ENCODE measurements around the gene SYNE1. TPM values are rescaled to one million over a fixed set of nuclear protein-coding genes. Genes with fewer than 3 reads are reported as not detected.
"Not testable (repeated sequence)": the region's sequence is repeated elsewhere in the genome, so short reads cannot be mapped to it uniquely, and the experiment has no call there.

Gene SYNE1
- total RNA-seq, 1 experiment from 2014 or later, result 40.0 TPM

DNA sequence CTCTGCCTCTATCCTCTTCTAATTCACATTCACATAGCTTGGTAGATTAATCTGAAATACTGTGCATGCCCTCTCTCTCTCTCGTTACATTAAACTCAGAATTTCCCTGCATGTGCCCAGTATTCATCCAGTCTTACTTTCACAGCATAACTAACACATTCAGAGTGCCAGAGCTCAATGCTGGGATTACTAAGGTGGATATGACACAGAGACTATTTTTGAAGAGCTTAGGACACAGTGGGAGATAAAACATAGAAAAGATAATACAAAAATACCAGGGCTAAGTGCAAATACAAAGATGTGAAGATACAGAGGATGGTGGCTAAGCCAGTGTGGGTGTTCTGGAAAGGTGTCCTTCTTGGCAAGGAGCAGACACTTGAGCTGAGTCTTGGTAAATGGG lies 6.3 kb downstream of the SYNE1 start:
- no peak for DNase-seq (ENCODE audit: low read depth)

- no peak for DNase-seq (ENCODE audit: low read depth)
Observed at GRCh38 chr6:152625213-152625612, 11.9 kb downstream of the SYNE1 start.

DNA sequence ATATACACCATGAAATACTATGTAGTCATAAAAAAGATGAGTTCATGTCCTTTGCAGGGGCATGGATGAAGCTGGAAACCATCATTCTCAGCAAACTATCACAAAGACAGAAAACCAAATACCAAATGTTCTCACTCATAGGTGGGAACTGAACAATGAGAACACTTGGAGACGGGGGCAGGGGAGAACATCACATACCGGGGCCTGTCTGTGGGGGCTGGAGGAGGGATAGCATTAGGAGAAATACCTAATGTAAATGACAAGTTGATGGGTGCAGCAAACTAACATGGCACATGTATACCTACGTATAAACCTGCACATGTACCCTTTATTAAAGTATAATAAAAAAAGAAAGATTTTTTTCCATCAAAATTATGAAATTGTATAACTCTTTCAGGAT lies 22.4 kb downstream of the SYNE1 start:
- not testable (repeated sequence) for DNase-seq (ENCODE audit: low read depth)

DNA sequence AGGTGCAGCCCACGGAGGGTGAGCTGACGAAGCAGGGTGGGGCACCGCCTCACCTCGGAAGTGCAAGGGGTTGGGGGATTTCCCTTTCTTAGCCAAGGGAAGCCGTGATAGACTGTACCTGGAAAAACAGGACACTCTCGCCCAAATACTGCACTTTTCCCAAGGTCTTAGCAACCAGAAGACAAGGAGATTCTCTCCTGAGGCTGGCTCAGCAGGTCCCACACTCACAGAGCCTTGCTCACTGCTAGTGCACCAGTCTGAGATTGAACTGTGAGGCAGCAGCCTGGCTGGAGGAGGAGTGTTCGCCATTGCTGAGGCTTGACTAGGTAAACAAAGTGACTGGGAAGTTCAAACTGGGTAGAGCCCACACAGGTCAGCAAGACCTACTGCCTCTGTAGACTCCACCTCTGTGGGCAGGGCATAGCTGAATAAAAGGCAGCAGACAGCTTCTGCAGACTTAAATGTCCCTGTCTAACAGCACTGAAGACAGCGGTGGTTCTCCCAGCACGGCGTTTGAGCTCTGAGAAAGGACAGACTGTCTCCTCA lies 28.0 kb downstream of the SYNE1 start:
- DNase-seq (ENCODE audit: low read depth), result no peak

- DNase-seq (ENCODE audit: low read depth), result peak; percentile 48
Observed at GRCh38 chr6:152605941-152606340, 31.2 kb downstream of the SYNE1 start.

DNA sequence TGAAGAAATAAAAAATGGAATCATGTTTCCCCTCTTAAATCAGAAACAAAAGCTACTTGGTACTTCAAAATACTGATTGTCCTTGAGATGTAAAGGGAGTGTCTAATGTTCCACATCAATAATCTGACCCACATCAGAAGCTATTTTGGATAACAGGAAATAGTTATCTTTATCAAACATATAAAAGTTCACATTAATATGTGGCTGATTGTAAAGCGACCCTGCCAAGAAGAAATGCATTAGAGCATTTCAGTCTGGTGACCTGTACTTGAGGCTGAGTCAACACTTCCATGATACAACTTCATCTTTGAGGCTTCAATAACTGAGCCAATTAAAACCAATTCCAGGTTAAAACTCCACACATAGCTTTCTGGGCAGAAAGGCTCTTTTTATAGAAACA lies 31.8 kb downstream of the SYNE1 start:
- DNase-seq (ENCODE audit: low read depth), result no peak

GRCh38 chr6:152603911-152604310 lies 33.3 kb downstream of the SYNE1 start:
- no peak for DNase-seq (ENCODE audit: low read depth)

DNA sequence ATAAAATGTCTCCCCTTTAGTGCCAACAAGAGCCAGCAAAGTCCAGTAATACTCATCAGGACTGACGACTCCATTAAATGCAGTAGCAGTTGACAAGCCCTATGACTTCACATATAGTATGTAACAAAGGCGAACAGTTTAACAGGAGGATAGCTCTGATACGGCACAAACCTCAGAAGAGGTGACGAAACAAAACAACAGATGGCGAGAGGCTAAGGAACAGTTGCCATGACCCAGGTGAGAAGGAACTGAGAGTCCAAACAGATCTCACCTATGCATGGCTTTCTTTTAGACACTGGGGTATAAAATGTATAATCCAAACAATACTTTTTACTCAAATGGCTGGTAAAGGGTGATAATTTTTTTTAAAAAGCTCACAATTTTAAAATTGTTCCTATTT lies 37.1 kb downstream of the SYNE1 start:
- no peak for DNase-seq (ENCODE audit: low read depth)

- no peak for DNase-seq (ENCODE audit: low read depth)
Observed at GRCh38 chr6:152598901-152599537, 38.1 kb downstream of the SYNE1 start.

DNA sequence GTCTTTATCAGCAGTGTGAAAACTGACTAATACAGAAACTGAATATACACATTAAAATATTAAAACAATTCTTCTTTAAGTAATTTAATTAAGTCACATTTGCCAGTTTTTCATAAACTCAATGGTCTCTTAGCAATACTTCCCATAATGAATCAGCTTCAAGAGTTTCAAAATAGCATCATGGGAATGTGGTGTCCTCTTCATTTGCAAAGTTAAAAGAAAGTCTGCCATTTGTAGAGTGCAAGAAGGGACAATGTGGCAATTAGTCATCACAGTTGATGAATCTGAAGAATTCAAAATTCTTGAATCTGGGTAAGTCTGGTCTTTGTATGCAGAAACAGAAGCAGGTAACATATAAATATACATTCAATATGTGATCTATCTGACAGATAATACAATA lies 38.7 kb downstream of the SYNE1 start:
- DNase-seq (ENCODE audit: low read depth), result peak; percentile 17

DNA sequence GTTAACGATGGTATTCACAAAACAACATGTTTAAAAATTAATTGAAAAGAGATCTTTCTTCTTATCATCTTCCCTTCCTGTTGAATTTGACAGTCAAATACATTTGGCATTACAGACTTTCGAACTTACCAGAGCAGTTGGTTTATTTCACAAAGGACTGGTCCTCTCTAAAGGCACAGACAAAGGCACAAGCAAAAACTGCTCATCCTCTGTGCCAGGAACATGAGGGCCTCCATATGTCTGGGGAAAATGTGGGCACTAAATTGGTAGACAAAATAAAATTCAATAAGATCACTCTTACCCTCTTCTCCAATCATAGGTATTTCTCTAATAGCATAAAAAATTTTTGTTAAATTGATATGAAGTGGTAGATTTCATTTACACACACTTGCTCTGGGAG lies 40.4 kb downstream of the SYNE1 start:
- no peak for DNase-seq (ENCODE audit: low read depth)

DNA sequence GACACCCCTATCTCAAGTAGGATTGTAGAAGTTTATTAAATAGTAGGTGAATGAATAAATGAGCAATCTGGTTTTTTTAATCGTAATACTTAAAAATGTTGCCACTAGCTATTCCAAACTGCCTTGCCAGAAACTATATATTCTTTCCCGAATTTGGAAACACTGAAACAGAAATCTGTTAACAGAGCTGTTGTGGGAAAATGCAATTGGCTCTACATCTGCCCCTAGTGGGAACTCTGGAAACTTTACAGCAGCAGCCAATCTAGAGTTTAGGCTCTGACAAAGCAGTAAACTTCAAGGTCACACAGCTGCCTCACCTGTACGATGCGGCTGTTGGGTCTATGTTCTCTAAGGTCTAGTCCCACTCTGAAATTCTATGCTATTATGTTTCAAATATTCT lies 41.7 kb downstream of the SYNE1 start:
- no peak for DNase-seq (ENCODE audit: low read depth)

DNA sequence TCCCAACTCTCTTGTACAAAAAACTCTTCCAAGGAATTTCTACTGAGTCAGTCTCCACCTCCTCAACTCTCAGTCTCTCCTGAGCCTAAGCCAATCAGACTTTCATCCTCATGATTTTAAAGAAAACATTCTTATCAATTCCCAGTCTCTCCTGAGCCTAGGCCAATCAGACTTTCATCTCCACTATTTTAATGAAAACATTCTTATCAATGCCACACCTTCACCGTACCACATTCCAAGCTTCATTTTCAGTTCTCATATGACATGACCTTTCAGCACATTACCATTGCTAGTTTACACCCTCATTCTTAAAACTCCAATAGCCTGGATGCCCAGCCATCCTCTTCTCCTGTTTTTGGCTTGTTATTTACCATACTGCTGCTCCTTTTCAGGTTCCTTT lies 42.5 kb downstream of the SYNE1 start:
- no peak for DNase-seq (ENCODE audit: low read depth)

GRCh38 chr6:152588456-152588855 lies 48.7 kb downstream of the SYNE1 start:
- no peak for DNase-seq (ENCODE audit: low read depth)

- no peak for DNase-seq (ENCODE audit: low read depth)
Observed at GRCh38 chr6:152587473-152587872, 49.7 kb downstream of the SYNE1 start.

DNA sequence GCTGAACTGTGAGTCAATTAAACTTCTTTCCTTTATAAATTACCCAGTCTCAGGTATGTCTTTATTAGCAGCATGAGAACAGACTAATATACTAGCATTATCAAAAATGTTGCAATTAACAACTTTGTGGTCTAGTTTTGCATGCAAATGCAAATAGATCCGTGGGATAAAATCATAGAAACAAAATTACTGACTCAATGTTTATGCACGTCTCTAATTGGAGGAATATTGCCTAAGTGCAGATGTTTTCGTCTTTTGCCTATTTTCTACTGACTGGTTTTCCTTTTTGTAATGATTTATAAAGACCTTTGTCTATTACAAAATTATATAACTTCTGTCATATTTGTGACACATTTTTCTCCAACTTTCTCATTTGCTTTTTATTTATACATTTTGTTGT lies 51.9 kb downstream of the SYNE1 start:
- no peak for DNase-seq (ENCODE audit: low read depth)

- DNase-seq (ENCODE audit: low read depth), result no peak
Observed at GRCh38 chr6:152583888-152584287, 53.3 kb downstream of the SYNE1 start.

GRCh38 chr6:152576525-152576924 lies 60.6 kb downstream of the SYNE1 start:
- no peak for DNase-seq (ENCODE audit: low read depth)

DNA sequence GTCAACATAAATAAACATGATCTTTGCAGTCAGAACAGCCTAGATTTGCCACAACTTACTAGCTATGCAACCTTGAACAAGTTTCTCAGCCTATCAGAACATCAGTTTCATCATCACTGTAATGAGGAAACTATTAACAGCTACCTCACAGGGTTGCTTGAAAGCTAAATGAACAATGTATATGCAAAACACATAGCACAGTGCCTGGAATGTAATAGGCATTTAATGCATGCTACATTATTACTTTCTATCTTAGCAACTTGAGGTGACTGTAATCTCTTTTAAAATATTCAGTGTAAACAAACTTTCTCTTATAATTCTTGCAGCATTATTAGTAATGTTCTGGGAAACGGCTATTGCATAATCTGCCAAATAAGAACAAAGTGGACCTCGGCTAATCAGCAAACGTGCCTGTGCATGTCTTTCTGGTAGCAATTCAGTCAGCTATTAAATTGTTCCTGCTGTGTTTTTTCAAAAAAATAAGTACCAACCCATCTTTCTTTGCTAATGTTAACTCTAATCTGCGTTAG lies 61.5 kb downstream of the SYNE1 start:
- DNase-seq (ENCODE audit: low read depth), result no peak

- no peak for DNase-seq (ENCODE audit: low read depth)
Observed at GRCh38 chr6:152575161-152575560, 62.0 kb downstream of the SYNE1 start.

- no peak for DNase-seq (ENCODE audit: low read depth)
Observed at GRCh38 chr6:152573762-152574161, 63.4 kb downstream of the SYNE1 start.

GRCh38 chr6:152572338-152573088 lies 64.6 kb downstream of the SYNE1 start:
- peak; percentile 37 for DNase-seq (ENCODE audit: low read depth)

DNA sequence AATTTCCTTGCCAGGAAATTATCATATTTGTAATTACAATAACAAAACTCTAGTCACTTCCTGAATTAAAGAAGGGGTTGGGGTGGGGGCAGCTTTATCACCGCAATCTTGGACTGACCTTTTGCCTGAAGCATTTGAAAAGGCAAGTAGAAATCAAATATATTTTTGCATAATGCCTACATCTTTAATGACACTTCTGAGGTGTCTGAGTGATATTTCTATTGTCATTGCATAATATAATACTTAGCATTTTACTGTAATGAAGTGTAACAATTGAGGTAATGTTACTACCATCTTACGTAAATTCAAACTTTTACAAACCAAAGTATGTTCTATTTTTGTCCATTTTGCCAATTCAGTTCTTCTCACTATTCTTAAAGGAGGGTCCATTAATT lies 65.2 kb downstream of the SYNE1 start:
- no peak for DNase-seq (ENCODE audit: low read depth)

Measured in RPMI7951 (cell line).